GM19324 (cell line): ENCODE measurements around the gene THAP6.
A peak's percentile ranks its signal among the peaks of the same experiment; 100 is the strongest.
"Not testable (repeated sequence)": the region's sequence is repeated elsewhere in the genome, so short reads cannot be mapped to it uniquely, and the experiment has no call there.

Source experiments
- ATAC-seq: cut with Tn5 transposase; IDR thresholded peaks from one replicate; pipeline ENCODE4 v1.9.1; 2021; ENCODE audit warnings: mild to moderate bottlenecking, moderate library complexity; ENCODE audit not compliant: unreplicated experiment, low FRiP score

THAP6 gene

GRCh38 chr4:75519452-75519851 is 5.2 kb downstream of the THAP6 start:
- ATAC-seq, result not testable (repeated sequence)

GRCh38 chr4:75525086-75525485 is 10.8 kb downstream of the THAP6 start:
- ATAC-seq, result no peak

- no peak for ATAC-seq
Measured at GRCh38 chr4:75525910-75526309, 11.6 kb downstream of the THAP6 start.

- ATAC-seq, result no peak
Measured at GRCh38 chr4:75527482-75527881, 13.2 kb downstream of the THAP6 start.

- ATAC-seq, result no peak
Measured at GRCh38 chr4:75530556-75531322, 16.5 kb downstream of the THAP6 start.

GRCh38 chr4:75531536-75532143 is 17.4 kb downstream of the THAP6 start:
- ATAC-seq, result not testable (repeated sequence)

- ATAC-seq, result not testable (repeated sequence)
Measured at GRCh38 chr4:75533339-75533887, 19.1 kb downstream of the THAP6 start.

GRCh38 chr4:75533926-75534325 is 19.7 kb downstream of the THAP6 start:
- ATAC-seq, result not testable (repeated sequence)

- not testable (repeated sequence) for ATAC-seq
Measured at GRCh38 chr4:75537308-75537707, 23.0 kb downstream of the THAP6 start.

GRCh38 chr4:75542824-75543223 is 28.6 kb downstream of the THAP6 start:
- ATAC-seq, result no peak

- not testable (repeated sequence) for ATAC-seq
Measured at GRCh38 chr4:75544220-75544619, 29.9 kb downstream of the THAP6 start.

GRCh38 chr4:75544870-75545269 is 30.6 kb downstream of the THAP6 start:
- ATAC-seq, result no peak

- no peak for ATAC-seq
Measured at GRCh38 chr4:75545526-75545925, 31.3 kb downstream of the THAP6 start.

GRCh38 chr4:75547647-75548387 is 33.5 kb downstream of the THAP6 start:
- no peak for ATAC-seq

- no peak for ATAC-seq
Measured at GRCh38 chr4:75549019-75549418, 34.7 kb downstream of the THAP6 start.

GRCh38 chr4:75552452-75552851 is 38.2 kb downstream of the THAP6 start:
- ATAC-seq, result no peak

- peak; percentile 96 for ATAC-seq
Measured at GRCh38 chr4:75555294-75556164, 41.3 kb downstream of the THAP6 start, which contains the start of gene ODAPH. Gene ODAPH, plus strand, starts transcription at chr4:75556066. Its CDS starts 17 bp downstream, at chr4:75556083.

- no peak for ATAC-seq
Measured at GRCh38 chr4:75557696-75558095, 43.4 kb downstream of the THAP6 start.

- ATAC-seq, result no peak
Measured at GRCh38 chr4:75561789-75562188, 47.5 kb downstream of the THAP6 start.

- no peak for ATAC-seq
Measured at GRCh38 chr4:75564023-75564422, 49.8 kb downstream of the THAP6 start.
